Measurements from ENCODE around the gene DBF4B. TPM values are rescaled to one million over a fixed set of nuclear protein-coding genes. Genes with fewer than 3 reads are reported as not detected.

The DBF4B gene, protein sequence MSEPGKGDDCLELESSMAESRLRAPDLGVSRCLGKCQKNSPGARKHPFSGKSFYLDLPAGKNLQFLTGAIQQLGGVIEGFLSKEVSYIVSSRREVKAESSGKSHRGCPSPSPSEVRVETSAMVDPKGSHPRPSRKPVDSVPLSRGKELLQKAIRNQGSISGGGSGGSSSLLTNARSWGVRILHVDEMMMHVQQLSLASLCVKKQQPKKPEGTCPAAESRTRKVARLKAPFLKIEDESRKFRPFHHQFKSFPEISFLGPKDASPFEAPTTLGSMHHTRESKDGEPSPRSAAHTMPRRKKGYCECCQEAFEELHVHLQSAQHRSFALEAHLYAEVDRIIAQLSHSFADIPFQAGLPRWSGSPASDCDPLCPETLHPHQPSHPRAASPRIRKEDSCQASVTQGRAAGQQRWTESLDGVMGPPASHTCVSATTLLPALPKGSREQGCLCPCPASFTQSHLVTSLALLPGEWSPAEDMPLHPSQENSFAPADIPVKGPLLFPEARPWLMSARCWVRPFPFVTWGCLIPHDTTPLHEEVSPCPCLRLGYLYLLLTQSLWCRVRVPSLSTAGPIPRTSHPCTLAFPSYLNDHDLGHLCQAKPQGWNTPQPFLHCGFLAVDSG
- 7.3 and 27.7 TPM in 2 replicates for total RNA-seq (ENCODE audit: low replicate concordance)
- long read RNA-seq: 0 reads

DNA sequence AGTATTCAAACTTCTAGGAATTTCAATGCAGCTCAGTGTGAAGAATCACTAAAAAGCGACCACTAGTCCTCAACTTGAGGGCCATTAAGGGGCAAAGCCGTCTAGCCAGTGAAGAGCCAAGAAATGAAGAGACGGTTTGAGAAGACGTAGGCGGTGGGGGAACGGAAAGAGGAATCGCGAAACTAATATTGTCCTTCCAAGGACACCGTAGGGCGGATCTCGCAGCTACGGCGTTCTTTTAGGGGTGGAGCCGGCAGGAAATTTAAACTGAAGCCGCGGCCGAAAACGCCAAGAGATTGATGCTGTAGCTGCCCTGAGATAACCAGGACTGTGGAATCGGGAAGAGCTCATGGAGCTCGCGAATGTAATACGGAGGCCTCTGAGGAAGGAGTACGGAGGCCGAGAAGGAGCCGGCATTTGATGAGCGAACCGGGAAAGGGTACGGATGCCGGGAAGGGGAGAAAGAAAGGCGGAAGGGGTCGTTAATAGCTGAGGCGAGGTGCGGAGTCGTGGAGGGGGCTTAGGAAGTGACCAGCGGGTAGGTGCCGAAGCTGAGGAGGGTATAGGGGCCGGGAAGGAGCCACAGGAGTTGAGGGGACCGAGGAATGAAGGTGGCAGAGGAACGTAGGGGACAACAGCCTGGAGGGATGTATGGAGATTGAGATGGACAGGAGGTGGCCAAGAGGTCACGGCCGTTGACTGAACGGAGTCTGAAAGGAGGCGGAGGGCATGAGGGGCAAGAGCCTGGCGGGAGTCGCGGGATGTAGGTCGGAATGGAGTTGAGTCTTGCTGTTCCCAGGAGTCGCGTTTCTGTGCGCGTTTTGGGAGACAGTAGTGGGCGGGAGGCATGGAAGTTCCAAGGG is at the start of gene DBF4B:
Gene DBF4B, plus strand, starts transcription at position 265 of the 863 bp plus-strand sequence. Its CDS starts 156 bp downstream, at position 421.
- H3K9me3 Mint-ChIP-seq: no peaks in the 10 kb centered on the region
- peaks cover 4% of the 10 kb centered on the region for H3K4me1 Mint-ChIP-seq (ENCODE audit: unreplicated experiment)

GRCh38 chr17:44661835-44662234 is 46.6 kb upstream of the DBF4B start:
- no peak for TF ChIP-seq CTCF (conservative IDR thresholded peaks at IDR 0.05)
- no peak overlapping the region for H3K27ac Mint-ChIP-seq
- no peak overlapping the region for H3K4me3 Mint-ChIP-seq
- DNase-seq (ENCODE audit: extremely low spot score, unreplicated experiment): no peak
- H3K4me1 Mint-ChIP-seq (ENCODE audit: unreplicated experiment): peaks cover 3% of the 10 kb centered on the region
- no peaks in the 10 kb centered on the region for H3K36me3 Mint-ChIP-seq
- H3K27me3 Mint-ChIP-seq: peaks cover 12% of the 10 kb centered on the region
- no peaks in the 10 kb centered on the region for H3K9me3 Mint-ChIP-seq

More for the DNA sequence above, at the start of gene DBF4B:
- H3K27ac Mint-ChIP-seq: no peak within 1 kb of the TSS
- TF ChIP-seq CTCF (conservative IDR thresholded peaks at IDR 0.05): no peak
- no peak within 1 kb of the TSS for H3K4me3 Mint-ChIP-seq
- peak; percentile 83 for DNase-seq (ENCODE audit: extremely low spot score, unreplicated experiment)
- no peaks in the 10 kb centered on the region for H3K36me3 Mint-ChIP-seq
- no peaks in the 10 kb centered on the region for H3K27me3 Mint-ChIP-seq

GRCh38 chr17:44663095-44663494 is 45.4 kb upstream of the DBF4B start:
- no peak for DNase-seq (ENCODE audit: extremely low spot score, unreplicated experiment)
- no peak overlapping the region for H3K4me3 Mint-ChIP-seq
- no peaks in the 10 kb centered on the region for H3K36me3 Mint-ChIP-seq
- no peak overlapping the region for H3K27ac Mint-ChIP-seq
- H3K27me3 Mint-ChIP-seq: no peaks in the 10 kb centered on the region
- H3K4me1 Mint-ChIP-seq (ENCODE audit: unreplicated experiment): no peaks in the 10 kb centered on the region
- no peak for TF ChIP-seq CTCF (conservative IDR thresholded peaks at IDR 0.05)
- no peaks in the 10 kb centered on the region for H3K9me3 Mint-ChIP-seq

DNA sequence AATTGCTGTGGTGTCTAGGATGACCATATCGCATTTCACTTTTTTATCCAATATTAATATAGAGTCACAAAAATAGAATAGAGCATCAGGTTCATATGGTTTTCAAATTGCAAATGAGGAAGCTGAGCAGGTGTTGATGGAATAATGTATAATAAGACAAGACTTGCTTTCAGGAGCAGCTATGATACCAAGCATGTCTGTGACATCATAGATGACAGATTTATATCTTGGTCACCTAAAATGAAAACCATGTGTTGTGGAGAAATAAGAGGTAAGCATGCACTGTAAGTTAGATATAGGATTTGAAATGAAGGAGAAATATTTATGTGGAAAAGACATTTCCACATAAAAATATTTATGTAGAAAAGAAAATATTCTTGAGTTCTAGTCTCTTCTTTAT is 43.6 kb upstream of the DBF4B start:
- Mint-ChIP-seq H3K4me1 (ENCODE audit: unreplicated experiment) (no peaks in the 10 kb centered on the region), H3K4me3 (no peak overlapping the region), H3K27ac (no peak overlapping the region), H3K27me3 (no peaks in the 10 kb centered on the region), H3K9me3 (no peaks in the 10 kb centered on the region), H3K36me3 (no peaks in the 10 kb centered on the region)
- TF ChIP-seq CTCF (conservative IDR thresholded peaks at IDR 0.05): no peak
- no peak for DNase-seq (ENCODE audit: extremely low spot score, unreplicated experiment)

GRCh38 chr17:44666006-44666405 is 42.5 kb upstream of the DBF4B start:
- Mint-ChIP-seq H3K4me1 (ENCODE audit: unreplicated experiment) (no peaks in the 10 kb centered on the region), H3K9me3 (no peaks in the 10 kb centered on the region), H3K27ac (no peak overlapping the region), H3K4me3 (no peak overlapping the region), H3K36me3 (no peaks in the 10 kb centered on the region), H3K27me3 (no peaks in the 10 kb centered on the region)
- TF ChIP-seq CTCF (conservative IDR thresholded peaks at IDR 0.05): no peak
- no peak for DNase-seq (ENCODE audit: extremely low spot score, unreplicated experiment)

Data from type B pancreatic cell (in vitro differentiated cells).